GM12865 (cell line): Measurements from ENCODE around the gene AP3B1.

Experiments used
- DNase-seq: peaks from one replicate; pipeline ENCODE4 v3.0.0; 2010; ENCODE audit warnings: low read depth
- H3K4me3 ChIP-seq: 2 replicates; pipeline ENCODE4 v1.5.1; 2011; ENCODE audit warnings: mild to moderate bottlenecking, low read depth, low read length, control low read depth
- CTCF ChIP-seq: IDR thresholded peaks from 2 replicates; pipeline ENCODE4 v1.5.1; 2011; ENCODE audit warnings: low read length, control low read depth, low read depth, inconsistent platforms; ENCODE audit not compliant: insufficient read depth; ENCODE audit errors: missing control alignments

Gene AP3B1

GRCh38 chr5:77974576-77974975, 319.9 kb downstream of the AP3B1 start:
- no peak for DNase-seq
- TF ChIP-seq CTCF: no peak

GRCh38 chr5:77973253-77973609, 321.3 kb downstream of the AP3B1 start:
- TF ChIP-seq CTCF: no peak
- no peak for DNase-seq
- peak overlapping the region; percentile 44 for H3K4me3 ChIP-seq

More at GRCh38 chr5:77974576-77974975, 319.9 kb downstream of the AP3B1 start:
- no peak overlapping the region for H3K4me3 ChIP-seq

GRCh38 chr5:77972469-77973252, 321.8 kb downstream of the AP3B1 start:
- DNase-seq: peak; percentile 80
- peak overlapping the region; percentile 44 for H3K4me3 ChIP-seq
- TF ChIP-seq CTCF: peak; percentile 70

GRCh38 chr5:77971776-77972468, 322.6 kb downstream of the AP3B1 start:
- DNase-seq: no peak
- peak overlapping the region; percentile 44 for H3K4me3 ChIP-seq

GRCh38 chr5:77970891-77971290, 323.6 kb downstream of the AP3B1 start:
- no peak for TF ChIP-seq CTCF
- no peak overlapping the region for H3K4me3 ChIP-seq
- DNase-seq: no peak

More at GRCh38 chr5:77971776-77972468, 322.6 kb downstream of the AP3B1 start:
- TF ChIP-seq CTCF: no peak

GRCh38 chr5:77963795-77964194, 330.7 kb downstream of the AP3B1 start:
- no peak overlapping the region for H3K4me3 ChIP-seq
- DNase-seq: no peak
- TF ChIP-seq CTCF: no peak
